ENCODE data around the gene LAMP5. TPM values are rescaled to one million over a fixed set of nuclear protein-coding genes. Genes with fewer than 3 reads are reported as not detected.

The LAMP5 gene
- total and polyA plus RNA-seq, 12 donors = 0.35 to 6.6 (median 1.4) TPM

- H3K36me3 ChIP-seq (replicated peaks in 1 of 2) = no peaks in the 10 kb centered on the region
- H3K27me3 ChIP-seq = peaks cover 16% of the 10 kb centered on the region
- no peak for TF ChIP-seq POLR2A (IDR thresholded peaks at IDR 0.05)
- no peak for TF ChIP-seq CTCF (IDR thresholded peaks at IDR 0.05)
- DNase-seq = no peak
- no peak overlapping the region for H3K27ac ChIP-seq
- no peaks in the 10 kb centered on the region for H3K4me1 ChIP-seq (replicated peaks in 1 of 2)
- no peaks in the 10 kb centered on the region for H3K9me3 ChIP-seq (replicated peaks in 1 of 3)
- H3K4me3 ChIP-seq = no peak overlapping the region
- intact Hi-C loops (cut with DNase I) = no loop called here
- 75 to 86% (median 77%) methylated on average over 2 of the region's 2 CpGs for WGBS, 4 donors
These were observed 12.9 kb upstream of the LAMP5 start for GRCh38 chr20:9501473-9501872.

- no peaks in the 10 kb centered on the region for H3K9me3 ChIP-seq (replicated peaks in 1 of 3)
- no peak for DNase-seq
- 45 to 53% (median 50%) methylated on average over 9 of the region's 9 CpGs for WGBS, 4 donors
- H3K27ac ChIP-seq = no peak overlapping the region
- no peak for TF ChIP-seq POLR2A (IDR thresholded peaks at IDR 0.05)
- no peak for TF ChIP-seq CTCF (IDR thresholded peaks at IDR 0.05)
- no peak overlapping the region for H3K4me3 ChIP-seq
- no peaks in the 10 kb centered on the region for H3K36me3 ChIP-seq (replicated peaks in 1 of 2)
- intact Hi-C loops (cut with DNase I) = no loop called here
- no peaks in the 10 kb centered on the region for H3K4me1 ChIP-seq (replicated peaks in 1 of 2)
- peaks cover 38% of the 10 kb centered on the region for H3K27me3 ChIP-seq
These were observed 10.7 kb upstream of the LAMP5 start for GRCh38 chr20:9503526-9504245.

- intact Hi-C loops (cut with DNase I) = no loop called here
- no peak for DNase-seq
- Histone ChIP-seq H3K27me3 (peaks cover 49% of the 10 kb centered on the region), H3K36me3 (replicated peaks in 1 of 2) (no peaks in the 10 kb centered on the region), H3K27ac (no peak overlapping the region), H3K9me3 (replicated peaks in 1 of 3) (no peaks in the 10 kb centered on the region), H3K4me1 (replicated peaks in 1 of 2) (no peaks in the 10 kb centered on the region), H3K4me3 (no peak overlapping the region)
- WGBS, 4 donors = 15 to 29% (median 19%) methylated on average over 30 to 34 of the region's 34 CpGs
- TF ChIP-seq POLR2A (IDR thresholded peaks at IDR 0.05) = no peak
- no peak for TF ChIP-seq CTCF (IDR thresholded peaks at IDR 0.05)
These were observed 8.0 kb upstream of the LAMP5 start for GRCh38 chr20:9506280-9506821.

GRCh38 chr20:9506964-9507369 lies 7.4 kb upstream of the LAMP5 start:
- Histone ChIP-seq H3K9me3 (replicated peaks in 1 of 3) (no peaks in the 10 kb centered on the region), H3K4me3 (no peak overlapping the region), H3K27ac (no peak overlapping the region), H3K4me1 (replicated peaks in 1 of 2) (no peaks in the 10 kb centered on the region), H3K36me3 (replicated peaks in 1 of 2) (no peaks in the 10 kb centered on the region), H3K27me3 (peaks cover 49% of the 10 kb centered on the region)
- TF ChIP-seq CTCF (IDR thresholded peaks at IDR 0.05) = no peak
- TF ChIP-seq POLR2A (IDR thresholded peaks at IDR 0.05) = no peak
- no peak for DNase-seq
- intact Hi-C loops (cut with DNase I) = no loop called here
- WGBS, 4 donors = 11 to 18% (median 14%) methylated on average over 6 to 31 of the region's 31 CpGs
